ENCODE measurements around the gene ABCA2. TPM values are rescaled to one million over a fixed set of nuclear protein-coding genes. Genes with fewer than 3 reads are reported as not detected.

ABCA2 gene
- total RNA-seq, 4 donors from 2014 or later, result 14.1 to 20.0 (median 16.7) TPM

GRCh38 chr9:136957901-136958300 is 70.1 kb downstream of the ABCA2 start:
- no peaks in the 10 kb centered on the region for H3K36me3 ChIP-seq
- no peak overlapping the region for H3K4me3 ChIP-seq
- H3K4me1 ChIP-seq, result no peaks in the 10 kb centered on the region
- no peak for TF ChIP-seq POLR2A (IDR thresholded peaks at IDR 0.05)
- TF ChIP-seq, protein P1, sequence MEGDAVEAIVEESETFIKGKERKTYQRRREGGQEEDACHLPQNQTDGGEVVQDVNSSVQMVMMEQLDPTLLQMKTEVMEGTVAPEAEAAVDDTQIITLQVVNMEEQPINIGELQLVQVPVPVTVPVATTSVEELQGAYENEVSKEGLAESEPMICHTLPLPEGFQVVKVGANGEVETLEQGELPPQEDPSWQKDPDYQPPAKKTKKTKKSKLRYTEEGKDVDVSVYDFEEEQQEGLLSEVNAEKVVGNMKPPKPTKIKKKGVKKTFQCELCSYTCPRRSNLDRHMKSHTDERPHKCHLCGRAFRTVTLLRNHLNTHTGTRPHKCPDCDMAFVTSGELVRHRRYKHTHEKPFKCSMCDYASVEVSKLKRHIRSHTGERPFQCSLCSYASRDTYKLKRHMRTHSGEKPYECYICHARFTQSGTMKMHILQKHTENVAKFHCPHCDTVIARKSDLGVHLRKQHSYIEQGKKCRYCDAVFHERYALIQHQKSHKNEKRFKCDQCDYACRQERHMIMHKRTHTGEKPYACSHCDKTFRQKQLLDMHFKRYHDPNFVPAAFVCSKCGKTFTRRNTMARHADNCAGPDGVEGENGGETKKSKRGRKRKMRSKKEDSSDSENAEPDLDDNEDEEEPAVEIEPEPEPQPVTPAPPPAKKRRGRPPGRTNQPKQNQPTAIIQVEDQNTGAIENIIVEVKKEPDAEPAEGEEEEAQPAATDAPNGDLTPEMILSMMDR (IDR thresholded peaks at IDR 0.05 in 4 of 5, conservative IDR thresholded peaks at IDR 0.05 in 1 of 5), result no peak
- DNase-seq, result no peak
- H3K27me3 ChIP-seq, result no peaks in the 10 kb centered on the region
- H3K9me3 ChIP-seq, result no peaks in the 10 kb centered on the region
- intact Hi-C loops (cut with DNase I; ENCODE audit: low total_unique reads) (no loop called here), in situ Hi-C loops (cut with MboI; ENCODE audit: low sequenced_read_pairs in 4 of 4) (no loop called here)
- ATAC-seq, result no peak
- H3K27ac ChIP-seq, result no peak overlapping the region

DNA sequence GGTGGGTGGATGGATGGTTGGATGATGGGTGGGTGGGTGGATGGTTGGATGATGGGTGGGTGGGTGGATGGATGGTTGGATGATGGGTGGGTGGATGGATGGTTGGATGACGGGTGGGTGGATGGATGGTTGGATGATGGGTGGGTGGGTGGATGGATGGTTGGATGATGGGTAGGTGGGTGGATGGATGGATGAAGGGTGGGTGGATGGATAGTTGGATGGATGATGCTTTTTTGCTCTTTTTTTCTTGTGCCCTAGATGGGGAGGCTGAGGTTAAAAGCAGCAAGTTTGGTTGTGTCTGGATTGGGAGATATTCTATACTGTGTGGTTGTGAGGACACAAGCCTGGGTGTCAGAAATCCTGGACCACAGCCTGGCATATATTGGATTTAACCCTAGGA is 70.6 kb downstream of the ABCA2 start:
- no peaks in the 10 kb centered on the region for H3K4me1 ChIP-seq
- H3K4me3 ChIP-seq, result no peak overlapping the region
- no peak for DNase-seq
- H3K36me3 ChIP-seq, result no peaks in the 10 kb centered on the region
- no peak for TF ChIP-seq POLR2A (IDR thresholded peaks at IDR 0.05)
- intact Hi-C loops (cut with DNase I; ENCODE audit: low total_unique reads) (no loop called here), in situ Hi-C loops (cut with MboI; ENCODE audit: low sequenced_read_pairs in 4 of 4) (no loop called here)
- no peak overlapping the region for H3K27ac ChIP-seq
- no peaks in the 10 kb centered on the region for H3K27me3 ChIP-seq
- no peaks in the 10 kb centered on the region for H3K9me3 ChIP-seq
- no peak for ATAC-seq

Other genes starting within 250 kb of the ABCA2 start
- 10 to 100 TPM; 46.9 to 70.2 (median 51.1) TPM for gene TMEM141, start 236.9 kb downstream of the ABCA2 start, total RNA-seq
- under 1 TPM in 1 of 4 donors, not detected in 3; 0.31 TPM for gene CCDC183, start 231.9 kb downstream of the ABCA2 start, total RNA-seq
- 100 to 1,000 TPM in 2 of 4 donors, 10 to 100 TPM in 2; 84.9 to 121 (median 105) TPM for gene RABL6, start 220.3 kb downstream of the ABCA2 start, total RNA-seq
- 1 to 10 TPM; 1.3 to 2.1 (median 1.6) TPM for gene AJM1, start 185.8 kb downstream of the ABCA2 start, total RNA-seq
- 100 to 1,000 TPM in 3 of 4 donors, 10 to 100 TPM in 1; 98.8 to 204 (median 152) TPM for gene PHPT1, start 178.8 kb downstream of the ABCA2 start, total RNA-seq
- gene MAMDC4, start 175.9 kb downstream of the ABCA2 start, total RNA-seq, result 1 to 10 TPM in 3 of 4 donors, under 1 TPM in 1; 0.95 to 2.3 (median 1.7) TPM
- gene EDF1, start 161.9 kb downstream of the ABCA2 start, total RNA-seq, result 100 to 1,000 TPM; 285 to 440 (median 334) TPM
- 1 to 10 TPM; 3.5 to 6.6 (median 4.8) TPM for gene TRAF2, start 141.7 kb downstream of the ABCA2 start, total RNA-seq
- gene FBXW5, start 83.5 kb downstream of the ABCA2 start, total RNA-seq, result 100 to 1,000 TPM; 329 to 469 (median 435) TPM
- 1 to 10 TPM in 2 of 4 donors, not detected in 2; 1.7 to 5.2 TPM for gene C8G, start 83.0 kb downstream of the ABCA2 start, total RNA-seq
- gene LCN12, start 76.0 kb downstream of the ABCA2 start, total RNA-seq, result not detected
- 10 to 100 TPM in 3 of 4 donors, 1 to 10 TPM in 1; 2.3 to 35.2 (median 27.0) TPM for gene PTGDS, start 50.7 kb downstream of the ABCA2 start, total RNA-seq
- under 1 TPM in 1 of 4 donors, not detected in 3; 0.10 TPM for gene LCNL1, start 45.2 kb downstream of the ABCA2 start, total RNA-seq
- 10 to 100 TPM; 10.8 to 15.6 (median 14.6) TPM for gene PAXX, start 35.8 kb downstream of the ABCA2 start, total RNA-seq
- gene CLIC3, start 31.7 kb downstream of the ABCA2 start, total RNA-seq, result under 1 TPM in 1 of 4 donors, not detected in 3; 0.36 TPM
- gene FUT7, start 3.9 kb upstream of the ABCA2 start, total RNA-seq, result not detected
- gene NPDC1, start 17.9 kb upstream of the ABCA2 start, total RNA-seq, result 10 to 100 TPM; 11.3 to 22.3 (median 19.0) TPM
- gene ENTPD2, start 25.8 kb upstream of the ABCA2 start, total RNA-seq, result under 1 TPM in 2 of 4 donors, not detected in 2; 0.22 to 0.55 TPM
- under 1 TPM in 3 of 4 donors, not detected in 1; 0.16 to 0.24 (median 0.17) TPM for gene SAPCD2, start 42.3 kb upstream of the ABCA2 start, total RNA-seq
- gene UAP1L1, start 49.3 kb upstream of the ABCA2 start, total RNA-seq, result 1 to 10 TPM in 2 of 4 donors, under 1 TPM in 2; 0.49 to 2.5 (median 1.5) TPM
- 10 to 100 TPM; 15.9 to 31.9 (median 21.1) TPM for gene MAN1B1, start 58.7 kb upstream of the ABCA2 start, total RNA-seq
- 10 to 100 TPM; 36.9 to 63.1 (median 55.9) TPM for gene DPP7, start 86.5 kb upstream of the ABCA2 start, total RNA-seq
- gene GRIN1, start 110.9 kb upstream of the ABCA2 start, total RNA-seq, result not detected
- gene LRRC26, start 141.8 kb upstream of the ABCA2 start, total RNA-seq, result not detected
- gene TMEM210, start 143.8 kb upstream of the ABCA2 start, total RNA-seq, result not detected
- 10 to 100 TPM; 10.2 to 12.4 (median 10.8) TPM for gene ANAPC2, start 160.3 kb upstream of the ABCA2 start, total RNA-seq
- 100 to 1,000 TPM in 2 of 4 donors, 10 to 100 TPM in 2; 73.3 to 164 (median 94.4) TPM for gene SSNA1, start 160.4 kb upstream of the ABCA2 start, total RNA-seq
- 10 to 100 TPM in 1 of 4 donors, 1 to 10 TPM in 3; 3.4 to 10.2 (median 6.3) TPM for gene TPRN, start 172.5 kb upstream of the ABCA2 start, total RNA-seq
- 10 to 100 TPM; 24.7 to 45.9 (median 32.0) TPM for gene TMEM203, start 177.4 kb upstream of the ABCA2 start, total RNA-seq
- 1 to 10 TPM; 2.4 to 5.0 (median 4.1) TPM for gene NDOR1, start 177.5 kb upstream of the ABCA2 start, total RNA-seq
- 1 to 10 TPM; 1.1 to 6.5 (median 1.5) TPM for gene RNF208, start 194.0 kb upstream of the ABCA2 start, total RNA-seq
- gene CYSRT1, start 196.9 kb upstream of the ABCA2 start, total RNA-seq, result under 1 TPM in 1 of 4 donors, not detected in 3; 0.42 TPM
- not detected for gene RNF224, start 199.3 kb upstream of the ABCA2 start, total RNA-seq
- gene SLC34A3, start 202.7 kb upstream of the ABCA2 start, total RNA-seq, result not detected
- gene TUBB4B, start 213.1 kb upstream of the ABCA2 start, total RNA-seq, result 100 to 1,000 TPM; 222 to 495 (median 363) TPM
- not detected for gene STPG3, start 223.0 kb upstream of the ABCA2 start, total RNA-seq
- gene NELFB, start 227.1 kb upstream of the ABCA2 start, total RNA-seq, result 10 to 100 TPM; 21.6 to 61.5 (median 39.4) TPM
- 1 to 10 TPM; 1.2 to 2.8 (median 1.7) TPM for gene TOR4A, start 249.5 kb upstream of the ABCA2 start, total RNA-seq